OCI-LY7 (cell line): Measurements from ENCODE around the gene RTN4.

ENCODE experiments used
- EZH2phosphoT487 ChIP-seq: fragments of 200-600 bp; sonication (generic); IDR thresholded peaks from 2 replicates; pipeline ENCODE4 v1.6.1; 2018; ENCODE audit warnings: low read depth, borderline replicate concordance, mild to moderate bottlenecking, mixed run types, antibody characterized with exemption, low read length, moderate library complexity, mixed read lengths
- TF ChIP-seq, protein P1 (sequence below): fragments of 200-600 bp; sonication (generic); conservative IDR thresholded peaks from 2 replicates; pipeline ENCODE4 v1.5.1; 2014; ENCODE audit warnings: mild to moderate bottlenecking, antibody characterized with exemption, low read length, moderate library complexity, mixed read lengths

DNA sequence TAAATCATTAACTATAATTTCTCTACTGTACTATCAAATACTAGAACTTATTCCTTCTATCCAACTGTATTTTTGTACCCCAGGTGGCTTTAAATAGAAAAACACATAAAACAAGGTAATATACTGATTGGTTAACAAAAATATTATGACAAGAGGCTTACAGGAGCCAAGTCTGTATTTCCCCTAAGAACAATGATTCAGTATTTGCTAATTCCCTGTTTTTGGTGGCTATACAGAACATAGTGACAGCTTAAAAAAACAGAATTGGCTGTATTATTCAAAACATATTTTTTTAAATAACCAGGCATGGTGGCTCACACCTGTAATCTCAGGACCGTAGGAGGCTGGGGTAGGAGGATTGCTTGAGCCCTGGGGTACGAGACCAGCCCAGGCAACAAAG lies 16.3 kb downstream of the RTN4 start:
- TF ChIP-seq, protein P1, sequence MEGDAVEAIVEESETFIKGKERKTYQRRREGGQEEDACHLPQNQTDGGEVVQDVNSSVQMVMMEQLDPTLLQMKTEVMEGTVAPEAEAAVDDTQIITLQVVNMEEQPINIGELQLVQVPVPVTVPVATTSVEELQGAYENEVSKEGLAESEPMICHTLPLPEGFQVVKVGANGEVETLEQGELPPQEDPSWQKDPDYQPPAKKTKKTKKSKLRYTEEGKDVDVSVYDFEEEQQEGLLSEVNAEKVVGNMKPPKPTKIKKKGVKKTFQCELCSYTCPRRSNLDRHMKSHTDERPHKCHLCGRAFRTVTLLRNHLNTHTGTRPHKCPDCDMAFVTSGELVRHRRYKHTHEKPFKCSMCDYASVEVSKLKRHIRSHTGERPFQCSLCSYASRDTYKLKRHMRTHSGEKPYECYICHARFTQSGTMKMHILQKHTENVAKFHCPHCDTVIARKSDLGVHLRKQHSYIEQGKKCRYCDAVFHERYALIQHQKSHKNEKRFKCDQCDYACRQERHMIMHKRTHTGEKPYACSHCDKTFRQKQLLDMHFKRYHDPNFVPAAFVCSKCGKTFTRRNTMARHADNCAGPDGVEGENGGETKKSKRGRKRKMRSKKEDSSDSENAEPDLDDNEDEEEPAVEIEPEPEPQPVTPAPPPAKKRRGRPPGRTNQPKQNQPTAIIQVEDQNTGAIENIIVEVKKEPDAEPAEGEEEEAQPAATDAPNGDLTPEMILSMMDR = no peak
- TF ChIP-seq EZH2phosphoT487 = no peak
